ENCODE results near the gene RAB24. TPM values are rescaled to one million over a fixed set of nuclear protein-coding genes. Genes with fewer than 3 reads are reported as not detected.

RAB24 gene
- polyA plus RNA-seq, 1 experiment: 54.7 TPM

DNA sequence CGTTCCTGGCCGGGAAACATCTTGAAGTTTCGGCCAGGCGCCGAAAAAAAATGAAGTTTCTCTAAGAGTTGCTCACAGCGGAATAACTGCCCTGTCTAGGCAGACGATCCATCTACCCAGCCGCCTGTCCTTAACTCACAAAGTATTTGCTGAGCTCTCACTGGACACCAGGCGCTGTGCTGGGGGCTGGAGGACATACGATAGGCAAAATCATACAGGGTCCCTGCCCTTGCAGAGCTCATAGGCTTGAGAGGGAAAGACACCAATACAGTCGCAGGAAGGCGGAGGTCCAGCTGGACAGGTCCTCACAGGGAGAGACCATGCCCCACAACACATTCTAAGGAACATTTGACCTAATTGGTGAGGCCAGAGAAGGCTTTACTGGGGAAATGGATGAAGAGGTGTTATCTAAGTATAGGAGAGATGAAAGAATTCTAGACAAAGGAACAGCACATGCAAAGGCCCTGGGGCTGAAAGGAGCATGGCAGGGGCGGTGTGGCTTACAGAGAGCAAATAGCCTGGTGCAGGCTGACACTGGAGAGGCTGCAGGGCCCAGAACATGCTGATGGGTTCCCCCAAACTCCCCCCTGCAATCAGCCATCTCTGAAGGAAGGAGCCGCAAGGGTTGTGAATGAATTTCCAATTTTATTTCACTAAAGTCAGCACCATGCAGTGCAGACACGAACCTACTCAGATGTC, 10.2 kb upstream of the RAB24 start:
- TF ChIP-seq CTCF (IDR thresholded peaks at IDR 0.05; ENCODE audit: insufficient read depth, low read depth, low read length): no peak
- Histone ChIP-seq H3K27me3 (ENCODE audit: control insufficient read depth, insufficient read depth, low read length) (no peaks in the 10 kb centered on the region), H3K36me3 (ENCODE audit: control insufficient read depth, insufficient read depth, low read length) (peaks cover 4% of the 10 kb centered on the region), H3K4me3 (ENCODE audit: low read depth, low read length) (no peak overlapping the region)
- POLR2A ChIA-PET: no interaction called here
- CTCF ChIA-PET: interaction anchor here (0.7 to 6.8 kb wide), 5 partner anchors 72 to 200 kb away, joined by 4 to 38 read pairs (median 6); no protein-coding TSS in a partner anchor
- DNase-seq (ENCODE audit: low read depth): no peak

GRCh38 chr5:177312649-177313181, 9.2 kb upstream of the RAB24 start:
- Histone ChIP-seq H3K36me3 (ENCODE audit: control insufficient read depth, insufficient read depth, low read length) (peaks cover 4% of the 10 kb centered on the region), H3K27me3 (ENCODE audit: control insufficient read depth, insufficient read depth, low read length) (no peaks in the 10 kb centered on the region), H3K4me3 (ENCODE audit: low read depth, low read length) (peak overlapping the region; percentile 12; the same call in 1 of the 2 replicates)
- ChIA-PET POLR2A (no interaction called here), CTCF (interaction anchor here (0.6 to 6.8 kb wide), 4 partner anchors 91 to 188 kb away, joined by 3 to 38 read pairs (median 9); no protein-coding TSS in a partner anchor)
- no peak for DNase-seq (ENCODE audit: low read depth)
- no peak for TF ChIP-seq CTCF (IDR thresholded peaks at IDR 0.05; ENCODE audit: insufficient read depth, low read depth, low read length)

- no peak for TF ChIP-seq CTCF (IDR thresholded peaks at IDR 0.05; ENCODE audit: insufficient read depth, low read depth, low read length)
These were observed 8.5 kb upstream of the RAB24 start, which contains the start of gene MXD3 for GRCh38 chr5:177311723-177312648. MXD3 (minus strand) TSS chr5:177311898; CDS start chr5:177311830, 68 bp downstream.

GRCh38 chr5:177311392-177311722, 7.8 kb upstream of the RAB24 start:
- Histone ChIP-seq H3K27me3 (ENCODE audit: control insufficient read depth, insufficient read depth, low read length) (no peaks in the 10 kb centered on the region), H3K4me3 (ENCODE audit: low read depth, low read length) (peak overlapping the region; percentile 66), H3K36me3 (ENCODE audit: control insufficient read depth, insufficient read depth, low read length) (peaks cover 5% of the 10 kb centered on the region)
- CTCF ChIA-PET: interaction anchor here (3.2 to 6.8 kb wide), 3 partner anchors 142 to 197 kb away, joined by 12 to 38 read pairs (median 34); no protein-coding TSS in a partner anchor
- TF ChIP-seq CTCF (IDR thresholded peaks at IDR 0.05; ENCODE audit: insufficient read depth, low read depth, low read length): no peak
- no peak for DNase-seq (ENCODE audit: low read depth)
- POLR2A ChIA-PET: no interaction called here

More at GRCh38 chr5:177311723-177312648, 8.5 kb upstream of the RAB24 start, which contains the start of gene MXD3:
- H3K4me3 ChIP-seq (ENCODE audit: low read depth, low read length): peak within 1 kb of the TSS; percentile 66
- POLR2A ChIA-PET: no interaction called here
- peaks cover 4% of the 10 kb centered on the region for H3K36me3 ChIP-seq (ENCODE audit: control insufficient read depth, insufficient read depth, low read length)
- CTCF ChIA-PET: interaction anchor here (0.6 to 6.8 kb wide), 4 partner anchors 92 to 189 kb away, joined by 3 to 38 read pairs (median 9); no protein-coding TSS in a partner anchor
- DNase-seq (ENCODE audit: low read depth): peak; percentile 62
- H3K27me3 ChIP-seq (ENCODE audit: control insufficient read depth, insufficient read depth, low read length): no peaks in the 10 kb centered on the region
